ENCODE measurements around the gene HTR3A.

HTR3A gene

GRCh38 chr11:114025329-114025907 lies 50.5 kb downstream of the HTR3A start:
- H3K79me2 ChIP-seq (ENCODE audit: insufficient read depth, low read length) = no peaks in the 10 kb centered on the region
- no peaks in the 10 kb centered on the region for H3K36me3 ChIP-seq (ENCODE audit: insufficient read depth, low read length)
- ATAC-seq (ENCODE audit: insufficient read depth, low read depth) (no peak), DNase-seq (no peak)
- H3K9ac ChIP-seq (ENCODE audit: low read depth, low read length) = no peak overlapping the region
- no peak overlapping the region for H3K4me2 ChIP-seq (ENCODE audit: insufficient read depth, low read length)
- no peaks in the 10 kb centered on the region for H3K4me1 ChIP-seq (ENCODE audit: insufficient read depth, low read length)
- no peaks in the 10 kb centered on the region for H3K9me3 ChIP-seq (ENCODE audit: insufficient read depth, low read length, severe bottlenecking)
- H2AFZ ChIP-seq (ENCODE audit: low read depth, low read length) = no peak overlapping the region
- no peaks in the 10 kb centered on the region for H4K20me1 ChIP-seq (ENCODE audit: insufficient read depth, low read length)
- no peak for TF ChIP-seq EZH2 (IDR thresholded peaks at IDR 0.05; ENCODE audit: borderline replicate concordance, low read depth, low read length, severe bottlenecking)
- TF ChIP-seq, protein P1, sequence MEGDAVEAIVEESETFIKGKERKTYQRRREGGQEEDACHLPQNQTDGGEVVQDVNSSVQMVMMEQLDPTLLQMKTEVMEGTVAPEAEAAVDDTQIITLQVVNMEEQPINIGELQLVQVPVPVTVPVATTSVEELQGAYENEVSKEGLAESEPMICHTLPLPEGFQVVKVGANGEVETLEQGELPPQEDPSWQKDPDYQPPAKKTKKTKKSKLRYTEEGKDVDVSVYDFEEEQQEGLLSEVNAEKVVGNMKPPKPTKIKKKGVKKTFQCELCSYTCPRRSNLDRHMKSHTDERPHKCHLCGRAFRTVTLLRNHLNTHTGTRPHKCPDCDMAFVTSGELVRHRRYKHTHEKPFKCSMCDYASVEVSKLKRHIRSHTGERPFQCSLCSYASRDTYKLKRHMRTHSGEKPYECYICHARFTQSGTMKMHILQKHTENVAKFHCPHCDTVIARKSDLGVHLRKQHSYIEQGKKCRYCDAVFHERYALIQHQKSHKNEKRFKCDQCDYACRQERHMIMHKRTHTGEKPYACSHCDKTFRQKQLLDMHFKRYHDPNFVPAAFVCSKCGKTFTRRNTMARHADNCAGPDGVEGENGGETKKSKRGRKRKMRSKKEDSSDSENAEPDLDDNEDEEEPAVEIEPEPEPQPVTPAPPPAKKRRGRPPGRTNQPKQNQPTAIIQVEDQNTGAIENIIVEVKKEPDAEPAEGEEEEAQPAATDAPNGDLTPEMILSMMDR (IDR thresholded peaks at IDR 0.05; ENCODE audit: borderline replicate concordance, extremely low read depth, low read length, poor library complexity, severe bottlenecking) = no peak
- H3K27me3 ChIP-seq (ENCODE audit: insufficient read depth, low read length, poor library complexity) = peaks cover 6% of the 10 kb centered on the region
- no peak overlapping the region for H3K27ac ChIP-seq (ENCODE audit: low read length)
- H3K4me3 ChIP-seq (ENCODE audit: low read depth in 1 of 2, low read length in 2 of 2) = no peak overlapping the region

DNA sequence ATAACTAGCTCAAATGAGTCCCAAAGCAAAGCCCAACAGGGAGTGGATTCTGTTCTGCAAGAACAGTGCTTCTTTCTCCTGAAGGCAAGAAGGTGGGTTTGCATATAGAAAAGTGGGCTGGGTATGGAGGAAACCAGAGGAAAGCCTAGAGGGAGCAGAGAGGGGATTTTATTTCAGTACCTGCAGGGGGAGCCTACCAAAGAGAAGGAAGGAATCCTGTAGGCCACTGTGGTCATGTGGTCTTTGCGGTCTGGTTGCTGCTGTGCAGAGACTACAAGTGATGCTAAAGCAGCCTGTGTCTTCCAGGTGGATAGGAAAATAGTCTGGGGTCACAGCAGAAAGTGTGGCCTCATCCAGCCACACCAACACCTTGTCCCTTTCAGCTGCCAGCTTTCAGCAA lies 51.4 kb downstream of the HTR3A start:
- no peak overlapping the region for H3K4me3 ChIP-seq (ENCODE audit: low read depth in 1 of 2, low read length in 2 of 2)
- no peak overlapping the region for H3K9ac ChIP-seq (ENCODE audit: low read depth, low read length)
- no peaks in the 10 kb centered on the region for H3K36me3 ChIP-seq (ENCODE audit: insufficient read depth, low read length)
- no peaks in the 10 kb centered on the region for H4K20me1 ChIP-seq (ENCODE audit: insufficient read depth, low read length)
- no peak overlapping the region for H3K27ac ChIP-seq (ENCODE audit: low read length)
- H3K9me3 ChIP-seq (ENCODE audit: insufficient read depth, low read length, severe bottlenecking) = no peaks in the 10 kb centered on the region
- no peak overlapping the region for H2AFZ ChIP-seq (ENCODE audit: low read depth, low read length)
- no peaks in the 10 kb centered on the region for H3K4me1 ChIP-seq (ENCODE audit: insufficient read depth, low read length)
- no peak overlapping the region for H3K4me2 ChIP-seq (ENCODE audit: insufficient read depth, low read length)
- H3K27me3 ChIP-seq (ENCODE audit: insufficient read depth, low read length, poor library complexity) = peaks cover 6% of the 10 kb centered on the region
- TF ChIP-seq, protein P1 (IDR thresholded peaks at IDR 0.05; ENCODE audit: borderline replicate concordance, extremely low read depth, low read length, poor library complexity, severe bottlenecking) = peak; percentile 33
- TF ChIP-seq EZH2 (IDR thresholded peaks at IDR 0.05; ENCODE audit: borderline replicate concordance, low read depth, low read length, severe bottlenecking) = no peak
- ATAC-seq (ENCODE audit: insufficient read depth, low read depth) (peak; percentile 79; the same call in 1 of the 3 replicates), DNase-seq (peak; percentile 25)
- no peaks in the 10 kb centered on the region for H3K79me2 ChIP-seq (ENCODE audit: insufficient read depth, low read length)

GRCh38 chr11:114027391-114027790 lies 52.5 kb downstream of the HTR3A start:
- Histone ChIP-seq H3K9me3 (ENCODE audit: insufficient read depth, low read length, severe bottlenecking) (no peaks in the 10 kb centered on the region), H4K20me1 (ENCODE audit: insufficient read depth, low read length) (no peaks in the 10 kb centered on the region), H3K4me2 (ENCODE audit: insufficient read depth, low read length) (no peak overlapping the region), H3K4me1 (ENCODE audit: insufficient read depth, low read length) (no peaks in the 10 kb centered on the region), H2AFZ (ENCODE audit: low read depth, low read length) (no peak overlapping the region), H3K27ac (ENCODE audit: low read length) (no peak overlapping the region), H3K27me3 (ENCODE audit: insufficient read depth, low read length, poor library complexity) (peaks cover 6% of the 10 kb centered on the region), H3K9ac (ENCODE audit: low read depth, low read length) (no peak overlapping the region), H3K79me2 (ENCODE audit: insufficient read depth, low read length) (no peaks in the 10 kb centered on the region), H3K4me3 (ENCODE audit: low read depth in 1 of 2, low read length in 2 of 2) (no peak overlapping the region), H3K36me3 (ENCODE audit: insufficient read depth, low read length) (no peaks in the 10 kb centered on the region)
- ATAC-seq (ENCODE audit: insufficient read depth, low read depth) (no peak), DNase-seq (no peak)
- TF ChIP-seq EZH2 (IDR thresholded peaks at IDR 0.05; ENCODE audit: borderline replicate concordance, low read depth, low read length, severe bottlenecking) = no peak
- TF ChIP-seq, protein P1 (IDR thresholded peaks at IDR 0.05; ENCODE audit: borderline replicate concordance, extremely low read depth, low read length, poor library complexity, severe bottlenecking) = no peak
